GM23338 (cell line): ENCODE results near the gene CLIC3.

Experiments
- CREB1 ChIP-seq: fragments of 250-450 bp; sonication (Bioruptor Pico); IDR thresholded peaks from 2 replicates; pipeline ENCODE4 v1.5.0; 2020; ENCODE audit warnings: low read depth, mild to moderate bottlenecking, moderate library complexity
- EZH2 ChIP-seq: fragments of 200-600 bp; sonication (generic); IDR thresholded peaks from one replicate; pipeline ENCODE4 v1.8.0; 2017; ENCODE audit warnings: antibody characterized with exemption, mild to moderate bottlenecking, low read depth; ENCODE audit not compliant: unreplicated experiment
- EZH2phosphoT487 ChIP-seq: fragments of 200-600 bp; sonication (generic); IDR thresholded peaks from one replicate; pipeline ENCODE4 v1.8.1; 2018; ENCODE audit warnings: antibody characterized with exemption; ENCODE audit not compliant: unreplicated experiment
- JUNB ChIP-seq: IDR thresholded peaks from one replicate; pipeline ENCODE4 v1.6.1; 2016; ENCODE audit warnings: antibody characterized with exemption; ENCODE audit not compliant: unreplicated experiment
- NANOG ChIP-seq: IDR thresholded peaks from 2 replicates; pipeline ENCODE4 v1.6.1; 2016; ENCODE audit warnings: antibody characterized with exemption, borderline replicate concordance
- POLR2AphosphoS5 ChIP-seq: IDR thresholded peaks from 2 replicates; pipeline ENCODE4 v1.6.1; 2016; ENCODE audit warnings: antibody characterized with exemption, low read depth
- REST ChIP-seq: IDR thresholded peaks from one replicate; pipeline ENCODE4 v1.6.1; 2018; ENCODE audit warnings: antibody characterized with exemption; ENCODE audit not compliant: unreplicated experiment
- STAT1 ChIP-seq: IDR thresholded peaks from one replicate; pipeline ENCODE4 v1.6.1; 2016; ENCODE audit warnings: antibody characterized with exemption; ENCODE audit not compliant: unreplicated experiment
- ZNF114 ChIP-seq: fragments of 250-450 bp; sonication (Bioruptor Pico); IDR thresholded peaks from 2 replicates; pipeline ENCODE4 v1.5.0; 2020; ENCODE audit warnings: mild to moderate bottlenecking, moderate library complexity
- ZNF331 ChIP-seq: fragments of 250-450 bp; sonication (Bioruptor Pico); IDR thresholded peaks from 2 replicates; pipeline ENCODE4 v1.5.0; 2020; ENCODE audit warnings: low read depth, mild to moderate bottlenecking, moderate library complexity
- TF ChIP-seq, protein P1 (sequence below), 2 experiments: fragments of 200-600 bp in 1 of 2; sonication (generic) in 1 of 2; conservative IDR thresholded peaks; 2 replicates each; pipeline versions ENCODE4 v1.5.1 to v1.6.1; 2016 to 2017; ENCODE audit warnings: antibody characterized with exemption in 2 of 2, low read depth in 2 of 2, mild to moderate bottlenecking in 2 of 2, moderate library complexity in 1 of 2
- TF ChIP-seq, protein P2 (sequence below): IDR thresholded peaks from 2 replicates; pipeline ENCODE4 v1.6.1; 2016; ENCODE audit warnings: antibody characterized with exemption

- TF ChIP-seq, protein P1, sequence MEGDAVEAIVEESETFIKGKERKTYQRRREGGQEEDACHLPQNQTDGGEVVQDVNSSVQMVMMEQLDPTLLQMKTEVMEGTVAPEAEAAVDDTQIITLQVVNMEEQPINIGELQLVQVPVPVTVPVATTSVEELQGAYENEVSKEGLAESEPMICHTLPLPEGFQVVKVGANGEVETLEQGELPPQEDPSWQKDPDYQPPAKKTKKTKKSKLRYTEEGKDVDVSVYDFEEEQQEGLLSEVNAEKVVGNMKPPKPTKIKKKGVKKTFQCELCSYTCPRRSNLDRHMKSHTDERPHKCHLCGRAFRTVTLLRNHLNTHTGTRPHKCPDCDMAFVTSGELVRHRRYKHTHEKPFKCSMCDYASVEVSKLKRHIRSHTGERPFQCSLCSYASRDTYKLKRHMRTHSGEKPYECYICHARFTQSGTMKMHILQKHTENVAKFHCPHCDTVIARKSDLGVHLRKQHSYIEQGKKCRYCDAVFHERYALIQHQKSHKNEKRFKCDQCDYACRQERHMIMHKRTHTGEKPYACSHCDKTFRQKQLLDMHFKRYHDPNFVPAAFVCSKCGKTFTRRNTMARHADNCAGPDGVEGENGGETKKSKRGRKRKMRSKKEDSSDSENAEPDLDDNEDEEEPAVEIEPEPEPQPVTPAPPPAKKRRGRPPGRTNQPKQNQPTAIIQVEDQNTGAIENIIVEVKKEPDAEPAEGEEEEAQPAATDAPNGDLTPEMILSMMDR (conservative IDR thresholded peaks at IDR 0.05; ENCODE audit: low read depth in 2 of 2), result no peak
- TF ChIP-seq REST, result no peak
- TF ChIP-seq POLR2AphosphoS5, result no peak
- no peak for TF ChIP-seq EZH2
- no peak for TF ChIP-seq EZH2phosphoT487
- no peak for TF ChIP-seq STAT1
- TF ChIP-seq CREB1 (CRISPR knock-in tag), result no peak
- TF ChIP-seq JUNB, result no peak
- no peak for TF ChIP-seq ZNF331 (CRISPR knock-in tag)
- TF ChIP-seq NANOG, result no peak
- TF ChIP-seq, protein P2, sequence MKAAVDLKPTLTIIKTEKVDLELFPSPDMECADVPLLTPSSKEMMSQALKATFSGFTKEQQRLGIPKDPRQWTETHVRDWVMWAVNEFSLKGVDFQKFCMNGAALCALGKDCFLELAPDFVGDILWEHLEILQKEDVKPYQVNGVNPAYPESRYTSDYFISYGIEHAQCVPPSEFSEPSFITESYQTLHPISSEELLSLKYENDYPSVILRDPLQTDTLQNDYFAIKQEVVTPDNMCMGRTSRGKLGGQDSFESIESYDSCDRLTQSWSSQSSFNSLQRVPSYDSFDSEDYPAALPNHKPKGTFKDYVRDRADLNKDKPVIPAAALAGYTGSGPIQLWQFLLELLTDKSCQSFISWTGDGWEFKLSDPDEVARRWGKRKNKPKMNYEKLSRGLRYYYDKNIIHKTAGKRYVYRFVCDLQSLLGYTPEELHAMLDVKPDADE, result no peak
- TF ChIP-seq ZNF114 (CRISPR knock-in tag), result no peak
Measured at GRCh38 chr9:136960212-136960937, 36.0 kb downstream of the CLIC3 start.
